ENCODE measurements around the gene XKR8. TPM values are rescaled to one million over a fixed set of nuclear protein-coding genes. Genes with fewer than 3 reads are reported as not detected.

The XKR8 gene
- total and polyA plus RNA-seq, 2 donors (not counting 1 experiment from before 2014, with no cell fraction given): 3.4 to 8.7 TPM

GRCh38 chr1:27941671-27942540 lies 17.9 kb upstream of the XKR8 start:
- H3K27ac ChIP-seq (ENCODE audit: low read length in 2 of 2): no peak overlapping the region
- H3K9me3 ChIP-seq (ENCODE audit: control extremely low read depth in 1 of 3, control insufficient read depth in 2 of 3, insufficient read depth in 1 of 3, low read length in 2 of 3): no peaks in the 10 kb centered on the region
- H3K4me2 ChIP-seq (replicated peaks; ENCODE audit: low read depth, low read length, poor library complexity, severe bottlenecking): no peak overlapping the region
- H3K4me1 ChIP-seq (ENCODE audit: control insufficient read depth in 2 of 2, insufficient read depth in 2 of 2, low read length in 2 of 2): peaks cover 0 to 4% of the 10 kb centered on the region in 2 donors
- POLR2A ChIA-PET: no interaction called here
- H4K20me1 ChIP-seq (ENCODE audit: control insufficient read depth, insufficient read depth, low read length, poor library complexity, severe bottlenecking): no peaks in the 10 kb centered on the region
- H3K79me2 ChIP-seq (ENCODE audit: control insufficient read depth, insufficient read depth, low read length): no peaks in the 10 kb centered on the region
- Mint-ChIP-seq H3K27me3 (no peaks in the 10 kb centered on the region), H3K4me3 (no peak overlapping the region), H3K4me1 (peaks cover 4% of the 10 kb centered on the region), H3K27ac (no peak overlapping the region), H3K9me3 (ENCODE audit: insufficient read depth) (no peaks in the 10 kb centered on the region)
- H3K9ac ChIP-seq (ENCODE audit: low read length): no peak overlapping the region
- TF ChIP-seq, protein P1, sequence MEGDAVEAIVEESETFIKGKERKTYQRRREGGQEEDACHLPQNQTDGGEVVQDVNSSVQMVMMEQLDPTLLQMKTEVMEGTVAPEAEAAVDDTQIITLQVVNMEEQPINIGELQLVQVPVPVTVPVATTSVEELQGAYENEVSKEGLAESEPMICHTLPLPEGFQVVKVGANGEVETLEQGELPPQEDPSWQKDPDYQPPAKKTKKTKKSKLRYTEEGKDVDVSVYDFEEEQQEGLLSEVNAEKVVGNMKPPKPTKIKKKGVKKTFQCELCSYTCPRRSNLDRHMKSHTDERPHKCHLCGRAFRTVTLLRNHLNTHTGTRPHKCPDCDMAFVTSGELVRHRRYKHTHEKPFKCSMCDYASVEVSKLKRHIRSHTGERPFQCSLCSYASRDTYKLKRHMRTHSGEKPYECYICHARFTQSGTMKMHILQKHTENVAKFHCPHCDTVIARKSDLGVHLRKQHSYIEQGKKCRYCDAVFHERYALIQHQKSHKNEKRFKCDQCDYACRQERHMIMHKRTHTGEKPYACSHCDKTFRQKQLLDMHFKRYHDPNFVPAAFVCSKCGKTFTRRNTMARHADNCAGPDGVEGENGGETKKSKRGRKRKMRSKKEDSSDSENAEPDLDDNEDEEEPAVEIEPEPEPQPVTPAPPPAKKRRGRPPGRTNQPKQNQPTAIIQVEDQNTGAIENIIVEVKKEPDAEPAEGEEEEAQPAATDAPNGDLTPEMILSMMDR (IDR thresholded peaks at IDR 0.05): no peak
- no peak for TF ChIP-seq EZH2 (IDR thresholded peaks at IDR 0.05; ENCODE audit: borderline replicate concordance, insufficient read depth, low read depth, low read length, poor library complexity, severe bottlenecking)
- DNase-seq (no peak), ATAC-seq (ENCODE audit: low read depth) (no peak)
- CTCF ChIA-PET: interaction anchor here (1.0 to 4.6 kb wide), 5 partner anchors 31 to 84 kb away, joined by 3 to 22 read pairs (median 6); no protein-coding TSS in a partner anchor
- peaks cover 0 to 3% (median 0%) of the 10 kb centered on the region in 4 experiments for H3K27me3 ChIP-seq (replicated peaks in 1 of 4; ENCODE audit: control extremely low read depth in 1 of 4, control insufficient read depth in 3 of 4, insufficient read depth in 4 of 4, low read length in 3 of 4)
- WGBS (ENCODE audit: insufficient coverage): 93% methylated on average over 10 of the region's 12 CpGs
- H3K36me3 ChIP-seq (replicated peaks in 1 of 2; ENCODE audit: control extremely low read depth in 1 of 2, control insufficient read depth in 1 of 2, extremely low read depth in 1 of 2, insufficient read depth in 2 of 2, low read length in 1 of 2): no peaks in the 10 kb centered on the region
- no peak overlapping the region for H3K4me3 ChIP-seq (ENCODE audit: control extremely low read depth in 1 of 5, extremely low read depth in 1 of 5, insufficient read depth in 1 of 5, low read depth in 2 of 5, low read length in 4 of 5)
- H2AFZ ChIP-seq (ENCODE audit: insufficient read depth, low read depth, low read length, poor library complexity, severe bottlenecking): no peak overlapping the region
- intact Hi-C loops (cut with micrococcal nuclease): no loop called here

DNA sequence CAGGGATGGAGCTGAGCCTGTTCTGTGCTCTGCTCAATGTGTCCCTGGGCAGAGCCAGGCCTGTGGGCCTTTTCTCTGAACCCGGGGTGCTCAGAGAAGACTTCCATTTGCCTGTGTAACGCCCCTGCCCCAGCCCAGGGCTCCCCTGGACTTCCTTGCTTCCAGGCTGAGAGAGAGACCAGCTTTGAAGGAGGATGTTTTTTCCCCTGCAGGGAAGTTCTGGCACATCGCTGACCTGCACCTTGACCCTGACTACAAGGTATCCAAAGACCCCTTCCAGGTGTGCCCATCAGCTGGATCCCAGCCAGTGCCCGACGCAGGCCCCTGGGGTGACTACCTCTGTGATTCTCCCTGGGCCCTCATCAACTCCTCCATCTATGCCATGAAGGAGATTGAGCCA lies 14.8 kb upstream of the XKR8 start:
- intact Hi-C loops (cut with micrococcal nuclease): no loop called here
- H3K4me3 ChIP-seq (ENCODE audit: control extremely low read depth in 1 of 5, extremely low read depth in 1 of 5, insufficient read depth in 1 of 5, low read depth in 2 of 5, low read length in 4 of 5): no peak overlapping the region
- H3K4me1 ChIP-seq (ENCODE audit: control insufficient read depth in 2 of 2, insufficient read depth in 2 of 2, low read length in 2 of 2): peaks cover 0 to 4% of the 10 kb centered on the region in 2 donors
- Mint-ChIP-seq H3K27me3 (no peaks in the 10 kb centered on the region), H3K9me3 (ENCODE audit: insufficient read depth) (no peaks in the 10 kb centered on the region), H3K27ac (no peak overlapping the region), H3K4me1 (peaks cover 4% of the 10 kb centered on the region), H3K4me3 (no peak overlapping the region)
- no peak overlapping the region for H2AFZ ChIP-seq (ENCODE audit: insufficient read depth, low read depth, low read length, poor library complexity, severe bottlenecking)
- H3K4me2 ChIP-seq (replicated peaks; ENCODE audit: low read depth, low read length, poor library complexity, severe bottlenecking): no peak overlapping the region
- no peaks in the 10 kb centered on the region for H3K36me3 ChIP-seq (replicated peaks in 1 of 2; ENCODE audit: control extremely low read depth in 1 of 2, control insufficient read depth in 1 of 2, extremely low read depth in 1 of 2, insufficient read depth in 2 of 2, low read length in 1 of 2)
- peaks cover 0 to 3% (median 0%) of the 10 kb centered on the region in 4 experiments for H3K27me3 ChIP-seq (replicated peaks in 1 of 4; ENCODE audit: control extremely low read depth in 1 of 4, control insufficient read depth in 3 of 4, insufficient read depth in 4 of 4, low read length in 3 of 4)
- ChIA-PET CTCF (interaction anchor here (1.2 kb wide), 1 partner anchor 22 kb away, joined by 3 read pairs; no protein-coding TSS in a partner anchor), POLR2A (no interaction called here)
- 90% methylated on average over 2 of the region's 5 CpGs for WGBS (ENCODE audit: insufficient coverage)
- H3K79me2 ChIP-seq (ENCODE audit: control insufficient read depth, insufficient read depth, low read length): no peaks in the 10 kb centered on the region
- H3K27ac ChIP-seq (ENCODE audit: low read length in 2 of 2): no peak overlapping the region
- no peak overlapping the region for H3K9ac ChIP-seq (ENCODE audit: low read length)
- DNase-seq (no peak), ATAC-seq (ENCODE audit: low read depth) (no peak)
- H3K9me3 ChIP-seq (ENCODE audit: control extremely low read depth in 1 of 3, control insufficient read depth in 2 of 3, insufficient read depth in 1 of 3, low read length in 2 of 3): no peaks in the 10 kb centered on the region
- TF ChIP-seq, protein P1 (IDR thresholded peaks at IDR 0.05): no peak
- no peak for TF ChIP-seq EZH2 (IDR thresholded peaks at IDR 0.05; ENCODE audit: borderline replicate concordance, insufficient read depth, low read depth, low read length, poor library complexity, severe bottlenecking)
- H4K20me1 ChIP-seq (ENCODE audit: control insufficient read depth, insufficient read depth, low read length, poor library complexity, severe bottlenecking): no peaks in the 10 kb centered on the region

All from B cell (primary cell).